Skeletal muscle tissue (tissue), 4 donors: ENCODE measurements around the gene PFDN6. TPM values are rescaled to one million over a fixed set of nuclear protein-coding genes. Genes with fewer than 3 reads are reported as not detected.

Source experiments
- H3K27ac ChIP-seq: one replicate; pipeline ENCODE4 v1.7.0; 2013; ENCODE audit warnings: mild to moderate bottlenecking, low read depth, low read length, inconsistent platforms
- H3K27me3 ChIP-seq, 3 donors: one replicate each; pipeline ENCODE4 v1.7.0; 2013; ENCODE audit warnings: low read length in 3 of 3; ENCODE audit not compliant: control insufficient read depth in 3 of 3, insufficient read depth in 3 of 3
- H3K36me3 ChIP-seq, 3 donors: one replicate each; pipeline ENCODE4 v1.7.0; 2013; ENCODE audit warnings: low read length in 3 of 3; ENCODE audit not compliant: control insufficient read depth in 3 of 3, insufficient read depth in 3 of 3
- H3K4me1 ChIP-seq, 3 donors: one replicate each; pipeline ENCODE4 v1.7.0; 2013; ENCODE audit warnings: low read length in 3 of 3, mild to moderate bottlenecking in 3 of 3; ENCODE audit not compliant: control insufficient read depth in 3 of 3, insufficient read depth in 3 of 3
- H3K4me3 ChIP-seq, 3 donors: one replicate each; pipeline ENCODE4 v1.7.0; 2013; ENCODE audit warnings: low read length in 3 of 3
- H3K9ac ChIP-seq, 3 donors: one replicate each; pipeline ENCODE4 v1.7.0; 2013; ENCODE audit warnings: low read length in 3 of 3, mild to moderate bottlenecking in 3 of 3, moderate library complexity in 2 of 3, low read depth in 1 of 3
- H3K9me3 ChIP-seq, 3 donors: one replicate each; pipeline ENCODE4 v1.7.0; 2013; ENCODE audit warnings: low read length in 3 of 3; ENCODE audit not compliant: control insufficient read depth in 3 of 3
- total RNA-seq: library from RNA; depleted of rRNA; stranded (reverse); fragments of >200 nt; gene quantifications from one replicate; pipeline ENCODE4 v1.2.3, GENCODE V29; 2014
- donor health status: Osteomylitis.

PFDN6 gene
- total RNA-seq, 1 donor from 2014 or later: 27.1 TPM

GRCh38 chr6:33294086-33294823, 4.9 kb downstream of the PFDN6 start:
- H3K27ac ChIP-seq: no peak overlapping the region
- no peaks in the 10 kb centered on the region for H3K27me3 ChIP-seq

GRCh38 chr6:33295621-33296369, 6.4 kb downstream of the PFDN6 start:
- peaks cover 16 to 25% (median 17%) of the 10 kb centered on the region in 3 donors for H3K4me1 ChIP-seq
- no peak overlapping the region for H3K27ac ChIP-seq
- H3K27me3 ChIP-seq: no peaks in the 10 kb centered on the region
- no peak overlapping the region for H3K4me3 ChIP-seq
- peaks cover 52 to 53% (median 53%) of the 10 kb centered on the region in 3 donors for H3K36me3 ChIP-seq
- no peak overlapping the region for H3K9ac ChIP-seq
- no peaks in the 10 kb centered on the region for H3K9me3 ChIP-seq

More at GRCh38 chr6:33294086-33294823, 4.9 kb downstream of the PFDN6 start:
- no peak overlapping the region for H3K4me3 ChIP-seq
- H3K36me3 ChIP-seq: peaks cover 53% of the 10 kb centered on the region in 3 donors
- H3K9me3 ChIP-seq: no peaks in the 10 kb centered on the region
- H3K9ac ChIP-seq: no peak overlapping the region
- H3K4me1 ChIP-seq: peaks cover 21 to 27% (median 22%) of the 10 kb centered on the region in 3 donors

- Histone ChIP-seq H3K36me3 (peaks cover 41 to 49% (median 43%) of the 10 kb centered on the region in 3 donors), H3K9me3 (no peaks in the 10 kb centered on the region), H3K27ac (peak overlapping the region; percentile 97), H3K27me3 (no peaks in the 10 kb centered on the region), H3K4me3 (peak overlapping the region; percentile 52 to 98 (median 54)), H3K4me1 (peaks cover 16 to 25% (median 17%) of the 10 kb centered on the region in 3 donors), H3K9ac (peak overlapping the region in 2 of 3 donors; percentile 62 to 76)
Measured at GRCh38 chr6:33296797-33297405, 7.5 kb downstream of the PFDN6 start.

GRCh38 chr6:33297406-33297955, 8.1 kb downstream of the PFDN6 start:
- H3K36me3 ChIP-seq: peaks cover 36 to 43% (median 37%) of the 10 kb centered on the region in 3 donors
- H3K27me3 ChIP-seq: no peaks in the 10 kb centered on the region
- H3K9ac ChIP-seq: peak overlapping the region; percentile 43 to 76 (median 62)

DNA sequence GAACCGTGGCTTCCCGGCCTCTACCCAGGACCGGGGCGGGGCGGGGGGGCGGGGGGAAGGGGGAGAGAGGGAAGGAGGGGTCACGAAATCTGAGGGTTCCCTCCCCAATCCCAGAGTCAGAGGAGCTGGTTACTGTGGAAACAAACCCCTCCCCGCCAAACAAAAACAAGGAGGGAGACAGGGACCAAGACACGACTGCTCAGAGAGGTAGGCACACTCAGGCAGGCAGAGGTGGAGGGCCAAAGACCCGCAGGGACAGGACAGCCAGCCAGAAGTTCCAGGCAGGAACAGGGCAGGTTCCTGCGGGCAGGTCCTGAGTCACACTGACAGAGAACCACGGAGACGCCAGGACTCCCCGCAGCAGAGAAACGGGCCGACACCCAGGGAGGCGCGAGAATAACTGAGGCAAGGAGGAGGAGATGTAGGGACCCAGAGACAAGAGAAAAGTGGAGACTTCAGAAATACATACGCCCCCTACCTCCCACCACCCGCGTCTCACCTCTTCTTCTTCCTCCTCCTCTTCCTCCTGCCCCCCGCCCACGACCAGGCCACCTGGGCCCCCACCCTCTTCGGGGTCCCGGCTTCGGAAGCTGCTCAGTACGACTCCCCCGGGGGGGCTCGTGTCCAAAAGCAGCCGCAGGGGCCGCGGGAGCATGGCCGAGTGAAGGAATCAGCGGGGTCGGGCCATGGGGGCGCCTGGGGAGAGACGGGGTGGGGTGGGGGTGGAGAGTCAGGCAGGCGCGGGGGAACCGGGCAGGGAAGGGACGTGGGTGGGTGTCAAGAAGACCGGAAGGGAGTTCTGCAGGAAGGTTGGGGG, 8.8 kb downstream of the PFDN6 start:
- Histone ChIP-seq H3K27me3 (no peaks in the 10 kb centered on the region), H3K4me3 (peak overlapping the region; percentile 88 to 99 (median 98)), H3K9me3 (no peaks in the 10 kb centered on the region), H3K9ac (peak overlapping the region; percentile 75 to 98 (median 98)), H3K4me1 (peaks cover 16 to 25% (median 17%) of the 10 kb centered on the region in 3 donors), H3K27ac (peak overlapping the region; percentile 97), H3K36me3 (peaks cover 29 to 36% (median 33%) of the 10 kb centered on the region in 3 donors)

More at GRCh38 chr6:33297406-33297955, 8.1 kb downstream of the PFDN6 start:
- Histone ChIP-seq H3K4me1 (peaks cover 16 to 25% (median 17%) of the 10 kb centered on the region in 3 donors), H3K9me3 (no peaks in the 10 kb centered on the region), H3K27ac (peak overlapping the region; percentile 97), H3K4me3 (peak overlapping the region; percentile 52 to 98 (median 54))

GRCh38 chr6:33298773-33299236, 9.4 kb downstream of the PFDN6 start, which contains the start of gene RGL2:
Gene RGL2 (minus strand): TSS chr6:33298942. CDS start chr6:33298610, 332 bp downstream.
- Histone ChIP-seq H3K4me1 (peaks cover 16 to 25% (median 17%) of the 10 kb centered on the region in 3 donors), H3K36me3 (peaks cover 25 to 30% (median 29%) of the 10 kb centered on the region in 3 donors)

GRCh38 chr6:33299237-33299944, 10.0 kb downstream of the PFDN6 start:
- peaks cover 16 to 25% (median 17%) of the 10 kb centered on the region in 3 donors for H3K4me1 ChIP-seq
- H3K27me3 ChIP-seq: no peaks in the 10 kb centered on the region
- H3K9ac ChIP-seq: peak overlapping the region; percentile 84 to 98 (median 98)
- H3K9me3 ChIP-seq: no peaks in the 10 kb centered on the region
- peaks cover 26 to 29% (median 27%) of the 10 kb centered on the region in 3 donors for H3K36me3 ChIP-seq
- H3K4me3 ChIP-seq: peak overlapping the region; percentile 88 to 99 (median 98)
- peak overlapping the region; percentile 97 for H3K27ac ChIP-seq

More at GRCh38 chr6:33298773-33299236, 9.4 kb downstream of the PFDN6 start, which contains the start of gene RGL2:
- H3K9ac ChIP-seq: peak within 1 kb of the TSS; percentile 84 to 98 (median 98)
- peak within 1 kb of the TSS; percentile 97 for H3K27ac ChIP-seq
- peak within 1 kb of the TSS; percentile 88 to 99 (median 98) for H3K4me3 ChIP-seq
- H3K9me3 ChIP-seq: no peaks in the 10 kb centered on the region
- no peaks in the 10 kb centered on the region for H3K27me3 ChIP-seq

DNA sequence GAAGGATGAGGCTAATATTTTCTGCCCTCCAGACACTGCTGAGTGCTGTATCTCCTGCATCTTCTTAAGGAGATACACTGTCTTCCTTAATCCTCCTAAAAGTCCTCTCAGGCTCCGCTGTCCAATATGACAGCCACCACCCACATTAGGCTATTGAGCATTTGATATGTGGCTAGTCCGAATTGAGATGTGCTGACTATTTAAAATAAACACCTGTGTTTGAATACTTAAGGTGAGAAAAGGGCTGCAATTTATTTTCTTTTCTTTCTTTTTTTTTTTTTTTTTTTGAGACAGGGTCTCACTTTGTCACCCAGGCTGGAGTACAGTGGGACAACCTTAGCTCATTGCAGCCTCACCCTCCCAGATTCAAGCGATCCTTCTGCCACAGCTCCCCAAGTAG, 12.5 kb downstream of the PFDN6 start:
- Histone ChIP-seq H3K9me3 (no peaks in the 10 kb centered on the region), H3K36me3 (peaks cover 13 to 21% (median 18%) of the 10 kb centered on the region in 3 donors), H3K27ac (no peak overlapping the region), H3K9ac (no peak overlapping the region), H3K4me3 (no peak overlapping the region), H3K4me1 (peaks cover 16 to 24% (median 17%) of the 10 kb centered on the region in 3 donors), H3K27me3 (no peaks in the 10 kb centered on the region)
